Activated gamma-delta T cell treated with anti-CD3 and anti-CD28 coated beads, Interleukin-2, amount 50 U/mL, for 16 hours (primary cell): ENCODE measurements around the gene AGBL5.

Experiments used
- DNase-seq: peaks from one replicate; pipeline ENCODE4 v3.0.0-alpha.2; 2020; ENCODE audit warnings: low read depth

The AGBL5 gene, protein sequence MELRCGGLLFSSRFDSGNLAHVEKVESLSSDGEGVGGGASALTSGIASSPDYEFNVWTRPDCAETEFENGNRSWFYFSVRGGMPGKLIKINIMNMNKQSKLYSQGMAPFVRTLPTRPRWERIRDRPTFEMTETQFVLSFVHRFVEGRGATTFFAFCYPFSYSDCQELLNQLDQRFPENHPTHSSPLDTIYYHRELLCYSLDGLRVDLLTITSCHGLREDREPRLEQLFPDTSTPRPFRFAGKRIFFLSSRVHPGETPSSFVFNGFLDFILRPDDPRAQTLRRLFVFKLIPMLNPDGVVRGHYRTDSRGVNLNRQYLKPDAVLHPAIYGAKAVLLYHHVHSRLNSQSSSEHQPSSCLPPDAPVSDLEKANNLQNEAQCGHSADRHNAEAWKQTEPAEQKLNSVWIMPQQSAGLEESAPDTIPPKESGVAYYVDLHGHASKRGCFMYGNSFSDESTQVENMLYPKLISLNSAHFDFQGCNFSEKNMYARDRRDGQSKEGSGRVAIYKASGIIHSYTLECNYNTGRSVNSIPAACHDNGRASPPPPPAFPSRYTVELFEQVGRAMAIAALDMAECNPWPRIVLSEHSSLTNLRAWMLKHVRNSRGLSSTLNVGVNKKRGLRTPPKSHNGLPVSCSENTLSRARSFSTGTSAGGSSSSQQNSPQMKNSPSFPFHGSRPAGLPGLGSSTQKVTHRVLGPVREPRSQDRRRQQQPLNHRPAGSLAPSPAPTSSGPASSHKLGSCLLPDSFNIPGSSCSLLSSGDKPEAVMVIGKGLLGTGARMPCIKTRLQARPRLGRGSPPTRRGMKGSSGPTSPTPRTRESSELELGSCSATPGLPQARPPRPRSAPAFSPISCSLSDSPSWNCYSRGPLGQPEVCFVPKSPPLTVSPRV

GRCh38 chr2:27050996-27051901 lies at the start of gene AGBL5:
Gene AGBL5 (plus strand): TSS chr2:27051668. CDS start chr2:27052959, 1,291 bp downstream.
- DNase-seq = peak; percentile 91

DNA sequence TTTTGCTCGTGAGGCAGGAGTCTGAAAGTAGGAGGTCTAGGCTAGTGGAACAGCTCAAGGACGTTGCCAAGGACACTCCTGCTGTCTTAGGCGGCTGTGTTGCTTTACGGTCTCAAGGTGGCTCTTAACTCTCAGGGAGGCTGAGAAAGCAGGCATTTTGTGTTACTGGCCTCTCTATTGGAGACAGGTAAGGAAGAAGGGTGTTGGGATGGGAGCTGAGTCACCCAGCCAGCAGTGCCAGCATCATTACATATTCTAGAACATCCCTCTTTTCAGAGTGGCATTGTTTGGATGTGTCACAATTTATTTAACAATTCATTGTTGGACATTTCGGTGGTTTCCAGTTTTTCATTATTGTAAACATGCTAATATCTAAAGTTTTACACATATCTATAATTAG lies 49.5 kb upstream of the AGBL5 start:
- no peak for DNase-seq

DNA sequence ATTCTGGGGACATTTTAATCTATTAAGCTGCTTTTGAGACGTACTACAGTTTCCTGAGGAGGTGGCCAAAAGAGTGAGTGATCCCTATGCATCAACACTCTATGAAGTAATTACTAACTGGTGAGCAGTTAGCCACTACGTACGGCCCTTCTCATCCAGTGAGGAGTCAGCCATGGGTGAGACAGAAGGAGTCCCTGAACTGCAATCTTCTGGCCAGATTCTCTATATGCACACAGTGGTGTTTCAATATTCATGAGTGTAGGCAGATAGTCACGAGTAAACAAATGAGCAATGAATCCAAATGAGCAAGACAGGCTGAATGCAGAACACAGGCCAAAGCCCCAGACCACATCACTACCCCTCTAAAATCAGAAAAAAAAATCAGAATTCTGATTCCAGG lies 48.5 kb upstream of the AGBL5 start:
- DNase-seq = no peak

DNA sequence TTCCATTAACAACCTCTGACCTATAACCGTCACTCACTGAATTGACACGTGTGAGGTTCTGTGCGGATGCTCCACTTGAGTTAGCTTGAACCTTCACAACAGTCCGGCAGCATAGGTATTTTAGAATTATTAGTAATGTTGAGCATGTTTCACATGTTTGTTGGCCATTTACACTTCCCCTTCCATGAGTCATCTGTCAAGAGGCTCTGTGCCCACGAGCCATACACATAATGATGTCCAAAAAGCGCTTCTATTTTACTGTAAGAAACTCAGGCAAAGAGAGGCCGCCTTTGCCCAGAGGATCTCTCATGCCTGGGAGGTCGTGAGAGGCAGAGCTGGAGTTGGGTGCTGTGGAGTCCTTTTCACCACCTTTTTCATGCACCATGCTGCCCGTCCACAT lies 47.6 kb upstream of the AGBL5 start:
- DNase-seq = no peak

GRCh38 chr2:27006602-27007415 lies 44.7 kb upstream of the AGBL5 start:
- no peak for DNase-seq

GRCh38 chr2:27007416-27008374 lies 43.8 kb upstream of the AGBL5 start:
- DNase-seq = no peak

DNA sequence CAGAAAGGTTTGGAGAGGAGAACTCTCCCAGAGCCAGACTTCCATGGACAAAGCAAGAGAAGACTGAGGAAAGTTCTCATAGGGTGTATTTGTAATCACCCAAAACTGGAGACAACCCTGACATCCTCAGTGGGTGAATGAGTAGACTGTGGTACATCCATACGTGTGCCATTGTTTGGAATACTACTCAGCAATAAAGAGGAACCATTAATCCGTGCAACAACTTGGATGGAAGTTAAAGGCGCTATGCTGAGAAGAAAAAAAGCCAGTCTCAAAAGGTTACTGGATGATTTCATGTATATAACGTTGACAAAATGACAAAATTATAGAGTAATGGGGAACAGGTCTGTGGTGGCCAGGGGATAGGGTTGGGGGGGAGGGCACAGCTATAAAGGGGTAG lies 42.8 kb upstream of the AGBL5 start:
- no peak for DNase-seq

GRCh38 chr2:27009083-27009482 lies 42.4 kb upstream of the AGBL5 start:
- no peak for DNase-seq

DNA sequence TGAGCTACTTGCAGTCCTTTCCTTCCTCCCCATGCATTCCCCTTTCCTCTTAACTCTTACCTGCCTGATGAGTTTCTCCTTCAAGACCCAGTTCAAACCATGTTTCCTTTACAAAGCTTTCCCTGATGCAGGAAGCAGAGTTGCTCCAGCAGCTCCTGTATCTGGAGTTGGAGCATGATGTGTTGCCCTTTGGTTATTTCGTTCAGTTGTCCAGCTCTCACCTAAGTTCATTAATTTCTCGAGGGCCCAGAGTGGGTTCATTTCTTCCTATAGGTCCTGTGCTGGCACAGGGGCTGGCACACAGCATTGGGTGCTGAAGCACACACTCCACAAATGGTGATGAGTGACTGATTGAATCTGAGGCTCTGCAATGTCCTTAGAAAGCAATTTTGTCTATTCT lies 41.8 kb upstream of the AGBL5 start:
- DNase-seq = no peak

DNA sequence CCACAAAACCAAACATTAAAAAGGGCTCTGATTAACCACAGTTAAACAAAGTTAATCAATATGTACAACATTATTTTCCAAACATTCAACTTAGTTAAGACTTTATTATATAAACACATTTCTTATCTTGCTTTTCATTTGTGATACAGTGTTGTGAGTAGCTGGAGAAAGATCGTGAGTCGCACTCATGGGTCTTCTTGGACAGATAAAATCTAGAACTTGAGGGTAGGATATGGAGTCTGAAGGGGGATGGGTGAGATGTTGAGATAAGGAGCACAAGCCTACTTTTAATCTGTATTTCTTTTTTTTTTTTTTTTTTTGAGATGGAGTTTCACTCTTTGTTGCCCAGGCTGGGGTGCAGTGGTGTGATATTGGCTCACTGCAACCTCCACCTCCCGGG lies 41.3 kb upstream of the AGBL5 start:
- no peak for DNase-seq

- DNase-seq = no peak
Observed at GRCh38 chr2:27013738-27014137, 37.7 kb upstream of the AGBL5 start.

GRCh38 chr2:27014771-27015433 lies 36.6 kb upstream of the AGBL5 start:
- no peak for DNase-seq

DNA sequence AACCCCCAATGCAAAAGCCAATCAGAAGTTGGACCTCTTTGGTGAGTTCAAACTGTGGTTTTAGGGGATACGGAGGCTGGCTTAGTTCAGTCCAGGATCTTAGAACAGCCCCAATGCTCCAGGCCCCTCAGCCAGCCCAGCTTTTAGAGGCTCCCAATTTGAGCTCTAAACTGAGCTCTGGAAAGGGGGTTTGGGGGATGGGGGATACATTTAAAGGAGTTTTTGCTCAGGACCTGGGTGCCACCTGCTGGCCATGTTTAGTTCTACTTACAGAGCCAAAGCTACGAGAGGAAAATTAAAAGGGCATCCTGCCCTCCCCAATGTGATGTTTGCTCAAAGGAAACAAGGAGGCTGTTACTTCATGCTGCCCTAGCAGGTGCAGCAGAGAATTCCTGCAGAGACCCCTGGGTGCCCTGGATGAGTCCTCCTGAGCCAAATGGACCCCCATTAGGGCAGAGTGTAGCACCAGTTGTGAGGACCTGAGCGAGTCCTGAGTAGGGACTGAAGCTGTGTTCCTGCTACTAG lies 34.6 kb upstream of the AGBL5 start:
- peak; percentile 17 for DNase-seq

DNA sequence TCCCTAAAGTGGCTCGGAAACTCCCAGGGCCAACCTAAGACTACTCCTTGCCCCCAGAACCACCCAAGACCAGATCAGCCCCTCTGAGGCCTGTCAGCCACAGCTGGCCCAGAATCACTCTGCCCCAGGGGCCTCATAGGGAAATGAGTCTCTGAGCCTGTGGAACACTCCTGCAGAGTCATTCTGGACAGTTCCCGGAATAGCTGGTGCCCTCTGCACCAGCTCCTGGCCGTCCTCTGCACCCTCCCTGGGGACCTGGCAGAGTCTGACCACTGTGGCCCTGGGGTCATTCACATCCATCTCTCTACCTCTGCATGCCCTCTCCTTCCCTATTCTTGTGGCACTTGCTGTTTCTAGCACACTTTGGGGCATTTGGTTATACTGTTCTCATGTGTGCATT lies 33.3 kb upstream of the AGBL5 start:
- DNase-seq = no peak

GRCh38 chr2:27019459-27019858 lies 32.0 kb upstream of the AGBL5 start:
- no peak for DNase-seq

DNA sequence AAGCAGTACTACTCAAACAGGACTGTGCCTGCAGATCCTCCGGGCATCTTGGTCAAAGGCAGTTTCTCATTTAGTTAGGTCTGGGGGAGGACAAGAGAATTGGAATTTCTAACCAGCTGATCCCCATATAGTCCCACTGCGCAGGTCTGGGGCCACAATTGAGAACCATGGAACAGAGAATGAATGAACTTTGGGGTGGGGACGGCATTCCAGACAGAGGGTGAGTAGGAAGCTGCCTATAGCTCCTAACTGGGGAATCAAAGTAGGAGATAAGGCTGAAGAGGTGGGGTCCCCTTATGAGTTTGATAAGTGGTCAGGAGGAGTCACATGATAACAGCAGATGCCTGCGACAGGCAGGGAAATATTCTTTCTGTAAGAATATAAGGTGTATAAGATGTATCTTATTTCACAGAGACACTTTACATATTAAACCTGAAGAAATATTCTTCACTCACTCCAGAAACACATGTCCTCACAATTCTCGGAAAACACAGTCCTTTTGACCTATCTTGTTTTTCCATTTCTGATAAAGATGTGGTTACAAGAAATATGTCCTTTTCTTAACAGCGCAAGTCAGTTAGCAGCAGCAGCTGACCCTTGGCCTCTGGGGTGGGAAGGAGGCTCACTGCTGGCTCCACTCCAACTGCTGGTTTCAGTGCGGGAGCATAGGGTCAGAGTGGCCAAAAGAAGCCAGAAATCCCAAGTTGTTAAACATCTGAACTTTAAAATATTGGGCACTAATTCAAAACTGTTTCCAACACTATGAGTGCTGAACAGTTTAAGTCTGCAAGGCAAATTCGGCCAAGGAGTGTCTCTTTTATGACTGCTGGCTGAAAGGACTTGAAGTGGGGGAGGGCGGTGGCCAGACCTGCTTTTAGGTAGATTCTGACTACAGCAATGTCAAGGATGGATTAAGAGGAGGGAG lies 31.3 kb upstream of the AGBL5 start:
- no peak for DNase-seq

GRCh38 chr2:27021253-27022049 lies 30.0 kb upstream of the AGBL5 start:
- DNase-seq = no peak
